Measurements from ENCODE around the gene NKX6-2.

DNA sequence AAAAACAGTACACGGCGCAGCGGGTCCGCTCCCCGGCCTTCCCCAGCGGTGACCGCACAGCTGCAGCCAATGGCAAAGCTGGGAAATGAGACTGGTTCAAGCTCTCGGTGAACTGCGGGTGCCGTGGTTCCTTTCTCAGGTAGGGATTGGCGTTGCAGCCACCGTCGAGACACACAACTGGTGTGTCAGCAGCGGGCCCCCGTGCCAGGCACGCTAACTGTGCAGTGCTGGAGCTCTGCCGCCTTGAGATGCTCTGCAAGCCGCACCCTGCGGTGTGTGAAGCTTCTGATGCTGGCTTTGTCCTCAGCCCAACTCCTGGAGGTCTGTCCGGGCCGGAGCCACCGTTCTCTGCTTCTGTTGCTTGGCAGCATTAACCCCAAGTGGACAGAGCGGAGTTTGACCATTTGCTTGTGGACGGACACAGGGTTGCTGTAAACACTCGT lies 20.6 kb upstream of the NKX6-2 start:
- TF ChIP-seq, protein P1, sequence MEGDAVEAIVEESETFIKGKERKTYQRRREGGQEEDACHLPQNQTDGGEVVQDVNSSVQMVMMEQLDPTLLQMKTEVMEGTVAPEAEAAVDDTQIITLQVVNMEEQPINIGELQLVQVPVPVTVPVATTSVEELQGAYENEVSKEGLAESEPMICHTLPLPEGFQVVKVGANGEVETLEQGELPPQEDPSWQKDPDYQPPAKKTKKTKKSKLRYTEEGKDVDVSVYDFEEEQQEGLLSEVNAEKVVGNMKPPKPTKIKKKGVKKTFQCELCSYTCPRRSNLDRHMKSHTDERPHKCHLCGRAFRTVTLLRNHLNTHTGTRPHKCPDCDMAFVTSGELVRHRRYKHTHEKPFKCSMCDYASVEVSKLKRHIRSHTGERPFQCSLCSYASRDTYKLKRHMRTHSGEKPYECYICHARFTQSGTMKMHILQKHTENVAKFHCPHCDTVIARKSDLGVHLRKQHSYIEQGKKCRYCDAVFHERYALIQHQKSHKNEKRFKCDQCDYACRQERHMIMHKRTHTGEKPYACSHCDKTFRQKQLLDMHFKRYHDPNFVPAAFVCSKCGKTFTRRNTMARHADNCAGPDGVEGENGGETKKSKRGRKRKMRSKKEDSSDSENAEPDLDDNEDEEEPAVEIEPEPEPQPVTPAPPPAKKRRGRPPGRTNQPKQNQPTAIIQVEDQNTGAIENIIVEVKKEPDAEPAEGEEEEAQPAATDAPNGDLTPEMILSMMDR (IDR thresholded peaks at IDR 0.05), result no peak
- TF ChIP-seq POLR2AphosphoS5 (IDR thresholded peaks at IDR 0.05), result no peak

Measured in gastroesophageal sphincter (tissue), 3 donors.